ENCODE measurements around the gene CARD10. TPM values are rescaled to one million over a fixed set of nuclear protein-coding genes. Genes with fewer than 3 reads are reported as not detected.

CARD10 gene
- polyA plus RNA-seq, 1 of the 3 experiments (the other 2 are of a cell fraction), result 14.5 TPM

DNA sequence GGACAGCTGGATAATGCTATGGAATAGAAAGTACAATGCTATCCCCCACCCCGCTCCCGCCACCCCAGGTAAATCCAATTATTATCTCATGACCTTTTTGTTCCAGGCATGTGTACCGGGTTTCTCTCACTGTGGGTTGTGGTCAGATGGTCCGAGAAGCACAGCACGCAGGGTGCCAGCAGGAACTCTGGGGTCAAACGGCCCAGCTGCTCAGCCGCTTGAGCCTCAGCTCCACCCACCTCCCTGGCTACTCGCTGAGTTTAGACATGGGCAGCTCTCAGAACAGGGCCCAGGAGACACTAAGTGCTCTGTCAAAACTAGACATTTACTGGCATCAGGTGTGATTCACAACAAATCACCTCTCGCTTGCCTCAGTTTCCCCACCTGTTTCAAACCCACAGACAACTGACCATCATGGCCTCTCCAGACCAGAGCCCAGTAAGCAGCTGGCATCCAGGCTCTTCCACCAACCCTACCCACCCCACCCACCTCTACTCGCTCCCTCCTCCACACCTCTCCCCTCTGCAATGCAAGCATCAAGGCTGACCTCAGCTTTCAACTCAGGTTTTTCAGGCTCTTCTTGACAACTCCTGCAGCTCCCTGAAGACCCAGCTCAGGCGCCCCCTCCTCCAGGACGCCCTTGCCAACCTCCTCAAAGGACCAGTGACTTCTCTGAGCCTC lies 20.0 kb downstream of the CARD10 start (continued):
- TF ChIP-seq, protein P1, sequence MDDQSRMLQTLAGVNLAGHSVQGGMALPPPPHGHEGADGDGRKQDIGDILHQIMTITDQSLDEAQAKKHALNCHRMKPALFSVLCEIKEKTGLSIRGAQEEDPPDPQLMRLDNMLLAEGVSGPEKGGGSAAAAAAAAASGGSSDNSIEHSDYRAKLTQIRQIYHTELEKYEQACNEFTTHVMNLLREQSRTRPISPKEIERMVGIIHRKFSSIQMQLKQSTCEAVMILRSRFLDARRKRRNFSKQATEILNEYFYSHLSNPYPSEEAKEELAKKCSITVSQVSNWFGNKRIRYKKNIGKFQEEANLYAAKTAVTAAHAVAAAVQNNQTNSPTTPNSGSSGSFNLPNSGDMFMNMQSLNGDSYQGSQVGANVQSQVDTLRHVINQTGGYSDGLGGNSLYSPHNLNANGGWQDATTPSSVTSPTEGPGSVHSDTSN (IDR thresholded peaks at IDR 0.05), result no peak
- TF ChIP-seq, protein P2, sequence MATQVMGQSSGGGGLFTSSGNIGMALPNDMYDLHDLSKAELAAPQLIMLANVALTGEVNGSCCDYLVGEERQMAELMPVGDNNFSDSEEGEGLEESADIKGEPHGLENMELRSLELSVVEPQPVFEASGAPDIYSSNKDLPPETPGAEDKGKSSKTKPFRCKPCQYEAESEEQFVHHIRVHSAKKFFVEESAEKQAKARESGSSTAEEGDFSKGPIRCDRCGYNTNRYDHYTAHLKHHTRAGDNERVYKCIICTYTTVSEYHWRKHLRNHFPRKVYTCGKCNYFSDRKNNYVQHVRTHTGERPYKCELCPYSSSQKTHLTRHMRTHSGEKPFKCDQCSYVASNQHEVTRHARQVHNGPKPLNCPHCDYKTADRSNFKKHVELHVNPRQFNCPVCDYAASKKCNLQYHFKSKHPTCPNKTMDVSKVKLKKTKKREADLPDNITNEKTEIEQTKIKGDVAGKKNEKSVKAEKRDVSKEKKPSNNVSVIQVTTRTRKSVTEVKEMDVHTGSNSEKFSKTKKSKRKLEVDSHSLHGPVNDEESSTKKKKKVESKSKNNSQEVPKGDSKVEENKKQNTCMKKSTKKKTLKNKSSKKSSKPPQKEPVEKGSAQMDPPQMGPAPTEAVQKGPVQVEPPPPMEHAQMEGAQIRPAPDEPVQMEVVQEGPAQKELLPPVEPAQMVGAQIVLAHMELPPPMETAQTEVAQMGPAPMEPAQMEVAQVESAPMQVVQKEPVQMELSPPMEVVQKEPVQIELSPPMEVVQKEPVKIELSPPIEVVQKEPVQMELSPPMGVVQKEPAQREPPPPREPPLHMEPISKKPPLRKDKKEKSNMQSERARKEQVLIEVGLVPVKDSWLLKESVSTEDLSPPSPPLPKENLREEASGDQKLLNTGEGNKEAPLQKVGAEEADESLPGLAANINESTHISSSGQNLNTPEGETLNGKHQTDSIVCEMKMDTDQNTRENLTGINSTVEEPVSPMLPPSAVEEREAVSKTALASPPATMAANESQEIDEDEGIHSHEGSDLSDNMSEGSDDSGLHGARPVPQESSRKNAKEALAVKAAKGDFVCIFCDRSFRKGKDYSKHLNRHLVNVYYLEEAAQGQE (IDR thresholded peaks at IDR 0.05; ENCODE audit: low read depth, low read length), result no peak
- TF ChIP-seq, protein P3, sequence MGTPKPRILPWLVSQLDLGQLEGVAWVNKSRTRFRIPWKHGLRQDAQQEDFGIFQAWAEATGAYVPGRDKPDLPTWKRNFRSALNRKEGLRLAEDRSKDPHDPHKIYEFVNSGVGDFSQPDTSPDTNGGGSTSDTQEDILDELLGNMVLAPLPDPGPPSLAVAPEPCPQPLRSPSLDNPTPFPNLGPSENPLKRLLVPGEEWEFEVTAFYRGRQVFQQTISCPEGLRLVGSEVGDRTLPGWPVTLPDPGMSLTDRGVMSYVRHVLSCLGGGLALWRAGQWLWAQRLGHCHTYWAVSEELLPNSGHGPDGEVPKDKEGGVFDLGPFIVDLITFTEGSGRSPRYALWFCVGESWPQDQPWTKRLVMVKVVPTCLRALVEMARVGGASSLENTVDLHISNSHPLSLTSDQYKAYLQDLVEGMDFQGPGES (IDR thresholded peaks at IDR 0.05; ENCODE audit: low read depth, low read length), result no peak
- no peak for TF ChIP-seq TEAD4 (IDR thresholded peaks at IDR 0.05; ENCODE audit: borderline replicate concordance, insufficient read depth)

DNA sequence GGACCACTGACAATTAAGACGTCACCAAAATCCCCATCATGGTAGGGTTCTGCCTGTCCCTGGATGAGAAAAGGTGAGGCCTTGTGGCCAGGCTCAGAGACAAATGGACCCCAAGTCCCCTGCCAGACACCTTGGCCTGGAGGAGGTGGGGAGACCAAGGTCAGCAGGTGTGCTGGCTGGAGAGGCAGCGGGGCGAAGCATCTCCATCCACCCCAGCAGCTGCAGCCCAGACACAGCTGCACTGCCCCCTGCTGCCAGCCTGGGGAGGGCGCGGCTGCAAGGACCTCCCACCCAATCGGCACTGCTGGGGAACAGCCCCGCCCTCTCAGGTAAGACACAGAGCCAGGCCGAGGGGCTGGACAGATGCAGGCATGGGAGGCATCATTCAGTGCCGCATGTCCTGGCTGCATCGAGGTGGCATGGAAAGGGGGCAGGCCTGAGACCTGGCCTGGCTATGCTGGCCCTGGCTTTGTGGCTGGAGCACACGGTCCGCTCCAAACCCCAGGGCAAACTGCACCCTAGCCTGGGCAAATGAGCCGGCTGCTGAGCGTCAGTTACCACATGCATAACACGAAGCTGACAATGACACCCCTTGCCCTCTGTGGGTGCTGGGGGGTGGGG lies 20.8 kb downstream of the CARD10 start:
- Histone ChIP-seq H3K4me3 (ENCODE audit: low read depth in 2 of 2, low read length in 1 of 2) (no peak overlapping the region), H3K27ac (ENCODE audit: low read depth in 2 of 2, low read length in 1 of 2) (no peak overlapping the region; a peak in 1 of 4 replicates), H3K9me3 (no peaks in the 10 kb centered on the region), H2AFZ (ENCODE audit: low read depth) (no peak overlapping the region), H3K36me3 (replicated peaks in 1 of 2; ENCODE audit: control insufficient read depth in 1 of 2, insufficient read depth in 2 of 2, low read length in 1 of 2) (no peaks in the 10 kb centered on the region), H3K9ac (no peak overlapping the region), H3K79me2 (ENCODE audit: insufficient read depth) (no peaks in the 10 kb centered on the region), H3F3A (replicated peaks; ENCODE audit: insufficient read depth) (peaks cover 21% of the 10 kb centered on the region), H3K4me1 (ENCODE audit: control insufficient read depth in 1 of 2, insufficient read depth in 2 of 2, low read depth in 1 of 2, low read length in 1 of 2) (peaks cover 16 to 53% of the 10 kb centered on the region in 2 experiments), H3K27me3 (ENCODE audit: insufficient read depth) (no peaks in the 10 kb centered on the region), H4K20me1 (ENCODE audit: insufficient read depth) (no peaks in the 10 kb centered on the region), H3K9me2 (no peaks in the 10 kb centered on the region), H3K4me2 (no peak overlapping the region)
- ChIA-PET CTCF (interaction anchor here (0.5 to 6.0 kb wide), 21 partner anchors 8 to 424 kb away, joined by 3 to 35 read pairs (median 4); partner anchors contain the start of genes CARD10 and MFNG), POLR2A (no interaction called here)
- peak; percentile 90 for DNase-seq
- WGBS (ENCODE audit: low lambda C conversion rate), result 93% methylated on average over 10 of the region's 15 CpGs
- TF ChIP-seq EP300 (IDR thresholded peaks at IDR 0.05; ENCODE audit: borderline replicate concordance in 1 of 2, low read depth in 1 of 2, low read length in 1 of 2), result no peak
- TF ChIP-seq, protein P4, sequence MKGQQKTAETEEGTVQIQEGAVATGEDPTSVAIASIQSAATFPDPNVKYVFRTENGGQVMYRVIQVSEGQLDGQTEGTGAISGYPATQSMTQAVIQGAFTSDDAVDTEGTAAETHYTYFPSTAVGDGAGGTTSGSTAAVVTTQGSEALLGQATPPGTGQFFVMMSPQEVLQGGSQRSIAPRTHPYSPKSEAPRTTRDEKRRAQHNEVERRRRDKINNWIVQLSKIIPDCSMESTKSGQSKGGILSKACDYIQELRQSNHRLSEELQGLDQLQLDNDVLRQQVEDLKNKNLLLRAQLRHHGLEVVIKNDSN (IDR thresholded peaks at IDR 0.05; ENCODE audit: borderline replicate concordance, low read depth), result no peak
- TF ChIP-seq FOXM1 (IDR thresholded peaks at IDR 0.05; ENCODE audit: low read depth), result no peak
- TF ChIP-seq SMC3 (IDR thresholded peaks at IDR 0.05; ENCODE audit: low read depth, low read length), result peak; percentile 18; the same call in 1 of the 2 replicates
- TF ChIP-seq FOSL2 (IDR thresholded peaks at IDR 0.05; ENCODE audit: borderline replicate concordance, low read depth), result no peak
- no peak for TF ChIP-seq EZH2phosphoT487 (IDR thresholded peaks at IDR 0.05; ENCODE audit: borderline replicate concordance, low read depth)
- no peak for TF ChIP-seq POLR2AphosphoS5 (IDR thresholded peaks at IDR 0.05; ENCODE audit: low read depth, low read length)
- TF ChIP-seq, protein P3 (IDR thresholded peaks at IDR 0.05; ENCODE audit: low read depth, low read length), result no peak
- TF ChIP-seq NFIC (IDR thresholded peaks at IDR 0.05; ENCODE audit: borderline replicate concordance), result no peak
- TF ChIP-seq, protein P5, sequence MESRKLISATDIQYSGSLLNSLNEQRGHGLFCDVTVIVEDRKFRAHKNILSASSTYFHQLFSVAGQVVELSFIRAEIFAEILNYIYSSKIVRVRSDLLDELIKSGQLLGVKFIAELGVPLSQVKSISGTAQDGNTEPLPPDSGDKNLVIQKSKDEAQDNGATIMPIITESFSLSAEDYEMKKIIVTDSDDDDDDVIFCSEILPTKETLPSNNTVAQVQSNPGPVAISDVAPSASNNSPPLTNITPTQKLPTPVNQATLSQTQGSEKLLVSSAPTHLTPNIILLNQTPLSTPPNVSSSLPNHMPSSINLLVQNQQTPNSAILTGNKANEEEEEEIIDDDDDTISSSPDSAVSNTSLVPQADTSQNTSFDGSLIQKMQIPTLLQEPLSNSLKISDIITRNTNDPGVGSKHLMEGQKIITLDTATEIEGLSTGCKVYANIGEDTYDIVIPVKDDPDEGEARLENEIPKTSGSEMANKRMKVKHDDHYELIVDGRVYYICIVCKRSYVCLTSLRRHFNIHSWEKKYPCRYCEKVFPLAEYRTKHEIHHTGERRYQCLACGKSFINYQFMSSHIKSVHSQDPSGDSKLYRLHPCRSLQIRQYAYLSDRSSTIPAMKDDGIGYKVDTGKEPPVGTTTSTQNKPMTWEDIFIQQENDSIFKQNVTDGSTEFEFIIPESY (IDR thresholded peaks at IDR 0.05; ENCODE audit: borderline replicate concordance, low read depth), result no peak
- TF ChIP-seq RAD21 (IDR thresholded peaks at IDR 0.05; ENCODE audit: low read length), result peak; percentile 54
- TF ChIP-seq TCF12 (IDR thresholded peaks at IDR 0.05), result no peak
- TF ChIP-seq, protein P6, sequence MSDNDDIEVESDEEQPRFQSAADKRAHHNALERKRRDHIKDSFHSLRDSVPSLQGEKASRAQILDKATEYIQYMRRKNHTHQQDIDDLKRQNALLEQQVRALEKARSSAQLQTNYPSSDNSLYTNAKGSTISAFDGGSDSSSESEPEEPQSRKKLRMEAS (IDR thresholded peaks at IDR 0.05; ENCODE audit: low read depth), result no peak

Measured in SK-N-SH (cell line).